Measurements from ENCODE around the gene SLC35F3.

SLC35F3 gene

GRCh38 chr1:234163267-234163919 is 258.9 kb downstream of the SLC35F3 start:
- H3K9me3 ChIP-seq = no peaks in the 10 kb centered on the region
- H3K36me3 ChIP-seq = no peaks in the 10 kb centered on the region
- no peaks in the 10 kb centered on the region for H3K27me3 ChIP-seq
- no peak overlapping the region for H3K4me3 ChIP-seq (ENCODE audit: low read depth in 1 of 2, low read length in 1 of 2)
- TF ChIP-seq CTCF (IDR thresholded peaks at IDR 0.05) = no peak
- peaks cover 4 to 7% of the 10 kb centered on the region in 2 experiments for H3K4me1 ChIP-seq (ENCODE audit: control insufficient read depth in 1 of 2, insufficient read depth in 1 of 2, low read depth in 1 of 2, low read length in 1 of 2)
- no peak overlapping the region for H3K27ac ChIP-seq

DNA sequence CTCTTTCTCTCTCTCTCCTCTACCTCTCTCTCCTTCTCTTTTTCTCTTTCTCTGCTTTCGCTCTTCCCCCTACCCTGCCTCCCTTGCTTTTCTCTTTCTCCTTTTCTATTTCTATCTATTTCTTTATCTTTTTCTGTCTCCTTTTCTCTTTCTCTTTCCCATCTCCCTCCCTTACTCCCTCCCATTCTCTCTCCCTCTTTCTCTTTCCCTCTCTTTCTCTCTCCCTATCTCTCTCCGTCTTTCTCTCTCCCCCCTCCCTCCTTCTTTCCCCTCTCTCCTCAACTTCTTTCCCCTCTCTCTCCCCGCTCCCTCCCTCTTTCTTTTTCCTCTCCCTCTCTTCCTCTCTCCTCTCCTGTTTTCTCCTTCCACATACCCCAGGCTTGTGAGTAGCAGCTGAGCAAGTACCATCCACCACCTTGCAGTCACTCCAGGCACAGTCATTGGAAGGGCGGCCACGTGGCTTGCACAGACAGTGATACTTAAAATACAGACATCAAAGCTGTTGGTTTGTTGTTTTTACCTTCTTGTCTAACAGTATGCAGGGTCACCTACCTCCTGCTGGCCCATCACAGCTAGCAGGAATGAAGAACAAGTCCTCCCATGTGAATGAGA is 259.7 kb downstream of the SLC35F3 start:
- no peak overlapping the region for H3K27ac ChIP-seq
- H3K4me3 ChIP-seq (ENCODE audit: low read depth in 1 of 2, low read length in 1 of 2) = no peak overlapping the region
- no peaks in the 10 kb centered on the region for H3K36me3 ChIP-seq
- no peaks in the 10 kb centered on the region for H3K27me3 ChIP-seq
- peaks cover 4 to 7% of the 10 kb centered on the region in 2 experiments for H3K4me1 ChIP-seq (ENCODE audit: control insufficient read depth in 1 of 2, insufficient read depth in 1 of 2, low read depth in 1 of 2, low read length in 1 of 2)
- no peaks in the 10 kb centered on the region for H3K9me3 ChIP-seq
- no peak for TF ChIP-seq CTCF (IDR thresholded peaks at IDR 0.05)

DNA sequence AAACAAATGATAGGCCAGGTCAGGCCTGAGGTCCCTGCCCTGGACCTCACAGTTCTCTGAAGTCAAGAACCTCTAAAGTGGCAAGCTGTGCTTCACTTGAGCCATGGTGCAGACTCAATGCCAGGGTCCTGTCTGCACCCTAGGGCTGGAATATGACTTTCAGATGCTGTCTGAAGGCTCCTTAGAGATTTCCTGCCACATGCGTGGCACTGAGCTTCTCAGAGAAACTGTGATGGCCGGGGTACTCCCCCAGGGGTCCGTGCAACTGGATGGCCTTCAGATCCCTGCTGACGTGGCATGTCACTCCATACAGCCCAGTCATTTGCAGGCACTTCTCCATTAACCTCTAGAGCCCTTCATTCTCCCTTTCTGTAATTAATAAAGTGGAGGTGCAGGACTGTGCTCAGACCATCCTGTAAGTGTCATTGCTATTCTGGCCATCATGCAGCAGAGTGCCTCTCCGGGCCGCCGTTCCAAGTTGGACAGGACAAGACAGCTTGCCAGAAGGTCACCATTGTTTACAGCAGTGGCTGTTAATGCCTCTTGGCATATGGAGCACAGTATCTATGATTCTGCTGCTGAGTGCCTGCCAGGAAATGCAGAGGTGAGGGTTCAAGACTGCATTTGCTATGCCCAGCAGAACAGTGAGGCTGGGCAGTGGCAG is 263.7 kb downstream of the SLC35F3 start:
- H3K27me3 ChIP-seq = no peaks in the 10 kb centered on the region
- no peaks in the 10 kb centered on the region for H3K36me3 ChIP-seq
- TF ChIP-seq CTCF (IDR thresholded peaks at IDR 0.05) = no peak
- no peaks in the 10 kb centered on the region for H3K9me3 ChIP-seq
- peaks cover 23 to 37% of the 10 kb centered on the region in 2 experiments for H3K4me1 ChIP-seq (ENCODE audit: control insufficient read depth in 1 of 2, insufficient read depth in 1 of 2, low read depth in 1 of 2, low read length in 1 of 2)
- no peak overlapping the region for H3K27ac ChIP-seq
- H3K4me3 ChIP-seq (ENCODE audit: low read depth in 1 of 2, low read length in 1 of 2) = no peak overlapping the region

DNA sequence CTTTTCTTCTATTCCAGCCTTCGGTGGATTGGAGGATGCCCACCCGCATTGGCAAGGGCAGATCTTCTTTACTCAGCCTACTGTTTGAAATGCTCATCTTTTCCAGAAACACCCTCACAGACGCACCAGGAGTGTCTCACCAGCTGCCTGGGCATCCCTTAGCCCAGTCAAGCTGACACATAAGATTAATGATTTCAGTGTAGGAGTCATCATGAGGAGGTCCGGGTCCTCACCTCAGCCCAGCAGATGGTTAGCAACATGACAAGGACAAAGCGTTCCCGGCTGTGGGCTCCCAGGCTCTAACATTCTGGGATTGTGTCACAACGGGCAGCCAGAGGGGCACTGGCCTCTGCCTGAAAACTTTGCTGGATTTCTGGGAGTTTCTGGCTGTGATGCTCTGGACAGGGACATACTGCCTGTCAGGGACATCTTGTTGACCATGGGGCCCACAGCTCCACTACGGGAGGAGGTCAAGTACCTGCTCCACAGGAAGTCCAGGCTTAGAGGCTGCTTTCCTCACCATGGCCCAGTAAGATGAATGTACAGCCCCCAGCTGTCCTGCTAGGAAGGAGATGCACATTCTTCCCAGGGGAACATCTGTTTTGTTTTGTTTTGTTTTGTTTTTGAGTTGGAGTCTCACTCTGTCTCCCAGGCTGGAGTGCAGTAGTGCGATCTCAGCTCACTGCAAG is 264.8 kb downstream of the SLC35F3 start:
- Histone ChIP-seq H3K27me3 (no peaks in the 10 kb centered on the region), H3K36me3 (no peaks in the 10 kb centered on the region), H3K27ac (no peak overlapping the region), H3K4me3 (ENCODE audit: low read depth in 1 of 2, low read length in 1 of 2) (no peak overlapping the region), H3K9me3 (no peaks in the 10 kb centered on the region), H3K4me1 (ENCODE audit: control insufficient read depth in 1 of 2, insufficient read depth in 1 of 2, low read depth in 1 of 2, low read length in 1 of 2) (peaks cover 19 to 35% of the 10 kb centered on the region in 2 experiments)
- TF ChIP-seq CTCF (IDR thresholded peaks at IDR 0.05) = no peak

- Histone ChIP-seq H3K4me3 (ENCODE audit: low read depth in 1 of 2, low read length in 1 of 2) (no peak overlapping the region), H3K36me3 (no peaks in the 10 kb centered on the region), H3K9me3 (no peaks in the 10 kb centered on the region), H3K4me1 (ENCODE audit: control insufficient read depth in 1 of 2, insufficient read depth in 1 of 2, low read depth in 1 of 2, low read length in 1 of 2) (peaks cover 16 to 33% of the 10 kb centered on the region in 2 experiments), H3K27ac (no peak overlapping the region), H3K27me3 (no peaks in the 10 kb centered on the region)
- TF ChIP-seq CTCF (IDR thresholded peaks at IDR 0.05) = no peak
These were observed 265.6 kb downstream of the SLC35F3 start for GRCh38 chr1:234170067-234170466.
